ENCODE results near the gene GAGE12J.
"Not testable (repeated sequence)": the region's sequence is repeated elsewhere in the genome, so short reads cannot be mapped to it uniquely, and the experiment has no call there.

Gene GAGE12J

GRCh38 chrX:49321737-49322136 lies at the start of gene GAGE12J:
GAGE12J (plus strand) TSS chrX:49322037; CDS start chrX:49323194, 1,157 bp downstream.
- H3K4me3 Mint-ChIP-seq; H3K27me3 Mint-ChIP-seq (ENCODE audit: low read depth); H3K36me3 Mint-ChIP-seq (ENCODE audit: low read depth); H3K4me1 Mint-ChIP-seq (ENCODE audit: low read depth); H3K9me3 Mint-ChIP-seq; H3K27ac Mint-ChIP-seq: not testable (repeated sequence)

DNA sequence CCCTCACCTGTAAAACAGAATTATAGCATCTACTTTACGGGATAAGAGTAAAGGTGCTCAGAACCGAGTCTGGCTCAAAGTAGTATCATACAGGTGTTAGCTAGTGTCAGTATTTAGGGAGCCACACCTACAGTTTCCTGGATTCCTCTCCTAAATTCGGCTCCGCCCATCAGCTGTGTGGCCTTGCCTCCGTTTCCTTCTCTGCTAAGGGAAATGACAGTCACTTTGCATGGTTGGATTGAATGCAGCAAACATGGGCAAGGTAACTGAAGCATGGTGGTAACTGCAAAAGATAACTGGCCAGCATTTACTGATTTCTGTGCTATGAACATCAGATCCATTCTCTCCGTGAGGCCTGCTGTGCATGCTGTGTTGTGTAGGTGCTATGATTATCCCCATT lies 49.4 kb upstream of the GAGE12J start:
- H3K27ac Mint-ChIP-seq, result peak overlapping the region; percentile 87
- H3K4me1 Mint-ChIP-seq (ENCODE audit: low read depth), result peaks cover 48% of the 10 kb centered on the region
- peaks cover 26% of the 10 kb centered on the region for H3K36me3 Mint-ChIP-seq (ENCODE audit: low read depth)
- no peaks in the 10 kb centered on the region for H3K9me3 Mint-ChIP-seq
- H3K27me3 Mint-ChIP-seq (ENCODE audit: low read depth), result no peaks in the 10 kb centered on the region
- H3K4me3 Mint-ChIP-seq, result peak overlapping the region; percentile 78

- Mint-ChIP-seq H3K36me3 (ENCODE audit: low read depth) (peaks cover 32% of the 10 kb centered on the region), H3K4me3 (peak overlapping the region; percentile 78), H3K27me3 (ENCODE audit: low read depth) (no peaks in the 10 kb centered on the region), H3K4me1 (ENCODE audit: low read depth) (peaks cover 49% of the 10 kb centered on the region), H3K9me3 (no peaks in the 10 kb centered on the region), H3K27ac (peak overlapping the region; percentile 87)
Measured at GRCh38 chrX:49273181-49273727, 48.6 kb upstream of the GAGE12J start.

DNA sequence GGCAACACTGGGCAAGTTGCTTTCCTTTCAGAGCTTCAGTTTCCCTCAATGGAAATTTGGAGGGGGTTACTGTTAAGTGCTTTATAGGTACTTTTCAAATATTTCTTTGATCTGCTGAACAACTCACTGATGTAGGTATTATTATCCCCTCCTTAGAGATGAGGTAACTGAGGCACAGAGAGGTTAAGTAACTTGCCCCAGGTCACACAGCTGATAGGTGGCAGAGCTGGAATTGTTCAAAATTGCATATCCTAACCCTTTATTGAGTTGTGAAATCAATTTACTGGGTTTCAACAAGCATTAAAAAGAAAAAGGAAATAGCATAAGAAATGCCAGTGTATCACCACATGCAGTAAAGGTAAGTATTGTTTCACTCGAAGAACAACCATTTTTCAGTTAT lies 45.6 kb upstream of the GAGE12J start:
- Mint-ChIP-seq H3K4me3 (no peak overlapping the region), H3K27me3 (ENCODE audit: low read depth) (no peaks in the 10 kb centered on the region), H3K9me3 (no peaks in the 10 kb centered on the region), H3K4me1 (ENCODE audit: low read depth) (peaks cover 45% of the 10 kb centered on the region), H3K36me3 (ENCODE audit: low read depth) (peaks cover 30% of the 10 kb centered on the region), H3K27ac (no peak overlapping the region)

GRCh38 chrX:49276671-49277534 lies 44.9 kb upstream of the GAGE12J start:
- Mint-ChIP-seq H3K27ac (peak overlapping the region; percentile 89), H3K27me3 (ENCODE audit: low read depth) (no peaks in the 10 kb centered on the region), H3K4me3 (peak overlapping the region; percentile 37), H3K9me3 (no peaks in the 10 kb centered on the region), H3K36me3 (ENCODE audit: low read depth) (peaks cover 28% of the 10 kb centered on the region), H3K4me1 (ENCODE audit: low read depth) (peaks cover 44% of the 10 kb centered on the region)

DNA sequence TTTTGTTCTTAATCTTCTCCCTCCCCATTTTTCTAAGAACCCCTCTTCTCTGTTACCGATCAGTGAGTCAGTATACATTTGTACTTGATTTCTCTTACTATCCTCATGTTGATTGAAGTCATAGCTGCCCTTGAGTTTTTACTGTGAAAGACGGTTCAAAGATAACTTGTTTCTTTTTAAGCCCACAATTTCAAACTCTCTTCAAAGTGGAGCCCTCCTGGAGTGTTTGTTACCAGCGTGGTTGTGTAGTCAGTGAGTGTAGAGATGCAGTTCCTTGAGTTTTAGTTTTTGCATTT lies 44.4 kb upstream of the GAGE12J start:
- peaks cover 46% of the 10 kb centered on the region for H3K4me1 Mint-ChIP-seq (ENCODE audit: low read depth)
- peak overlapping the region; percentile 37 for H3K4me3 Mint-ChIP-seq
- H3K27ac Mint-ChIP-seq, result peak overlapping the region; percentile 89
- H3K27me3 Mint-ChIP-seq (ENCODE audit: low read depth), result no peaks in the 10 kb centered on the region
- no peaks in the 10 kb centered on the region for H3K9me3 Mint-ChIP-seq
- H3K36me3 Mint-ChIP-seq (ENCODE audit: low read depth), result peaks cover 33% of the 10 kb centered on the region

DNA sequence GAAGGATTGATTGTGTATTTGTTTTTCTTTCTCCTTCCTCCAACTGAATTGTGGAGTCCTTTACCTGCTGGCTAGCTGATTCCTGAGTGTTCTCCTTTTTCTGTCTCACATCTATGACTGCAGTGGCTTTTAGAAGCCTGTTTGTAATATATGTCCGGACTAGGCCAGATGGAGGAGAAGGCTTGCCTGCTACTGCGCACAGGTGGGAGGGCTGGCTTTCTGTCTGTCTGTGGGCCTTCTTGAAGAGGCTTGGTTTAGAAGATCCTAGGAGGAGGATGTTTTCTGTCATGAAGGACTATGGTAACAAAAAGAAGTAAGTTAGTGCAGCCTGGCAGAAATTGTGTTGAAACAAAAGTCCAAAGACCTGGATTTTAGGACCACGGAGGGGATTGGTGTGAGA lies 43.8 kb upstream of the GAGE12J start:
- peaks cover 42% of the 10 kb centered on the region for H3K4me1 Mint-ChIP-seq (ENCODE audit: low read depth)
- H3K36me3 Mint-ChIP-seq (ENCODE audit: low read depth), result peaks cover 36% of the 10 kb centered on the region
- no peaks in the 10 kb centered on the region for H3K9me3 Mint-ChIP-seq
- H3K27ac Mint-ChIP-seq, result peak overlapping the region; percentile 89
- H3K27me3 Mint-ChIP-seq (ENCODE audit: low read depth), result no peaks in the 10 kb centered on the region
- H3K4me3 Mint-ChIP-seq, result peak overlapping the region; percentile 37

GRCh38 chrX:49282647-49283011 lies 39.2 kb upstream of the GAGE12J start:
- no peak overlapping the region for H3K4me3 Mint-ChIP-seq
- H3K9me3 Mint-ChIP-seq, result no peaks in the 10 kb centered on the region
- H3K27ac Mint-ChIP-seq, result peak overlapping the region; percentile 3
- peaks cover 21% of the 10 kb centered on the region for H3K4me1 Mint-ChIP-seq (ENCODE audit: low read depth)
- H3K27me3 Mint-ChIP-seq (ENCODE audit: low read depth), result no peaks in the 10 kb centered on the region
- peaks cover 14% of the 10 kb centered on the region for H3K36me3 Mint-ChIP-seq (ENCODE audit: low read depth)

- Mint-ChIP-seq H3K9me3 (no peaks in the 10 kb centered on the region), H3K4me3 (no peak overlapping the region), H3K27ac (no peak overlapping the region), H3K4me1 (ENCODE audit: low read depth) (peaks cover 20% of the 10 kb centered on the region), H3K36me3 (ENCODE audit: low read depth) (peaks cover 15% of the 10 kb centered on the region), H3K27me3 (ENCODE audit: low read depth) (no peaks in the 10 kb centered on the region)
Measured at GRCh38 chrX:49284212-49284611, 37.6 kb upstream of the GAGE12J start.

GRCh38 chrX:49286136-49286535 lies 35.7 kb upstream of the GAGE12J start:
- no peaks in the 10 kb centered on the region for H3K9me3 Mint-ChIP-seq
- no peaks in the 10 kb centered on the region for H3K27me3 Mint-ChIP-seq (ENCODE audit: low read depth)
- H3K4me3 Mint-ChIP-seq, result no peak overlapping the region
- peaks cover 12% of the 10 kb centered on the region for H3K36me3 Mint-ChIP-seq (ENCODE audit: low read depth)
- H3K27ac Mint-ChIP-seq, result no peak overlapping the region
- H3K4me1 Mint-ChIP-seq (ENCODE audit: low read depth), result peaks cover 21% of the 10 kb centered on the region

GRCh38 chrX:49286581-49286980 lies 35.3 kb upstream of the GAGE12J start:
- H3K36me3 Mint-ChIP-seq (ENCODE audit: low read depth), result peaks cover 12% of the 10 kb centered on the region
- H3K27ac Mint-ChIP-seq, result no peak overlapping the region
- H3K27me3 Mint-ChIP-seq (ENCODE audit: low read depth), result no peaks in the 10 kb centered on the region
- H3K4me1 Mint-ChIP-seq (ENCODE audit: low read depth), result peaks cover 21% of the 10 kb centered on the region
- no peak overlapping the region for H3K4me3 Mint-ChIP-seq
- no peaks in the 10 kb centered on the region for H3K9me3 Mint-ChIP-seq

DNA sequence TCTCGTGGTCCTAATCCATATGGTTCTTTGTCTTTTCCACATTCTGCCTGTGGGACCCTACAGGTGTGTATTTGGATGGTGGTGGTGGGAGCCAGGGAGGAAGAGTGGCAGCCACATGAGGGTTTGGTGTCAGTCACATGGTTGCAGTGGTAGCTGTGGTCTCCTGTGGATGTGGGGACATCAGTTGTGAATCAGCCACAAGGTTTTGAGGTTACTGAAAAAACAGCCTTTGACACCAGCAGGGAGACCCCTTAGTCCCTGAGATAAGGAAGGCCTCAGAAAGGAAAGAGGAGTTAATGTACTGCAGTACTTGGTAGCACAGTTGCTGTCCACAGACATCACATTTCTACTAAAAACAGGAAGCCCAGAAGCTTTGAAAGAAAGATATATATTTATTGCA lies 34.2 kb upstream of the GAGE12J start:
- Mint-ChIP-seq H3K9me3 (no peaks in the 10 kb centered on the region), H3K4me1 (ENCODE audit: low read depth) (peaks cover 25% of the 10 kb centered on the region), H3K27me3 (ENCODE audit: low read depth) (peaks cover 3% of the 10 kb centered on the region), H3K4me3 (no peak overlapping the region), H3K36me3 (ENCODE audit: low read depth) (peaks cover 7% of the 10 kb centered on the region), H3K27ac (no peak overlapping the region)

- peaks cover 6% of the 10 kb centered on the region for H3K36me3 Mint-ChIP-seq (ENCODE audit: low read depth)
- no peak overlapping the region for H3K27ac Mint-ChIP-seq
- no peaks in the 10 kb centered on the region for H3K9me3 Mint-ChIP-seq
- peaks cover 3% of the 10 kb centered on the region for H3K27me3 Mint-ChIP-seq (ENCODE audit: low read depth)
- H3K4me1 Mint-ChIP-seq (ENCODE audit: low read depth), result peaks cover 22% of the 10 kb centered on the region
- H3K4me3 Mint-ChIP-seq, result no peak overlapping the region
Measured at GRCh38 chrX:49290215-49290614, 31.6 kb upstream of the GAGE12J start.

- Mint-ChIP-seq H3K4me3 (no peak overlapping the region), H3K4me1 (ENCODE audit: low read depth) (peaks cover 22% of the 10 kb centered on the region), H3K27ac (peak overlapping the region; percentile 52), H3K27me3 (ENCODE audit: low read depth) (peaks cover 15% of the 10 kb centered on the region), H3K9me3 (no peaks in the 10 kb centered on the region), H3K36me3 (ENCODE audit: low read depth) (peaks cover 6% of the 10 kb centered on the region)
Measured at GRCh38 chrX:49291615-49292337, 30.1 kb upstream of the GAGE12J start.

All from T-helper 1 cell treated with Interleukin-12 subunit alpha and Interleukin-12 subunit beta and Interleukin-4 antibody, amounts not matched to agents 30 μg/mL and 1 μg/mL, for 36 hours (primary cell).